HG03565 (cell line): Measurements from ENCODE around the gene ERRFI1.

Experiments used
- ATAC-seq: cut with Tn5 transposase; IDR thresholded peaks from one replicate; pipeline ENCODE4 v1.9.1; 2021; ENCODE audit warnings: mild to moderate bottlenecking, moderate library complexity; ENCODE audit not compliant: unreplicated experiment

The ERRFI1 gene

DNA sequence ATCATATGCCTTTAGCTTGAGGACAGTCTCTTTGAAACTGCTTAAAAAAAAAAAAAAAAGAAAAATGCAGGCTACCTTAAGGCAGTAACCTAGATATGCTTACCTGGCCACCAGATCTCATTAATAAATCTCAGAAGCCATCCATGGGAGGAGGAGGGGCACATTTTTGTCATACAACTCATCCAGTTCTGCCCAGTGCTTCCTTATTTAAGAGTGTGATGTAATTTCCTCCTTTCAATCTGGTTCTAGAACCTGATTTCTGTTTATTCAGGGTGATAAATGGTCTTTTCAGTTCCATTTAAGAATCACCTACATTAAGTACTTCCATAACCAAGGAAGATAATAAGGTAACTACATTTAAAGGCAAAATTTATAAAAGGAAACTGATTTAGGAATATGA is 6.1 kb downstream of the ERRFI1 start:
- ATAC-seq = no peak

DNA sequence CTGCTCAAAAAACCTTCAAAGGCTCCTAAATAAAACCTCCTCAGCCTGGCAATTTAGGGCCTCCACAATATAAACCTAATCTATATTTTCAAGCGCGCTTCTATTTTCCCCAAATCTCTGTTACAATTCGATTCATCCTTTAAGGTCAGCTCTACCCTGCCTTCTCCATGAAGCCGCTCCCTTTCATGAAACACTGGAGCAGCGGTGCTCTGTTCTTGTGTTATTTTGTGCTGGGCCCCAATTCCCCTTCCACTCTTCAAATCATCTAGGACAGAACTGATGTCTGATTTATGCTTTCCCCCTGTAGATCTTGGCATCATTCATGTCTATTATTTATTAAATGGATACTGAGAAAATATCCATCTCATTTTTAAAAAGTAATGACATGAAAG is 6.9 kb downstream of the ERRFI1 start:
- ATAC-seq = no peak

DNA sequence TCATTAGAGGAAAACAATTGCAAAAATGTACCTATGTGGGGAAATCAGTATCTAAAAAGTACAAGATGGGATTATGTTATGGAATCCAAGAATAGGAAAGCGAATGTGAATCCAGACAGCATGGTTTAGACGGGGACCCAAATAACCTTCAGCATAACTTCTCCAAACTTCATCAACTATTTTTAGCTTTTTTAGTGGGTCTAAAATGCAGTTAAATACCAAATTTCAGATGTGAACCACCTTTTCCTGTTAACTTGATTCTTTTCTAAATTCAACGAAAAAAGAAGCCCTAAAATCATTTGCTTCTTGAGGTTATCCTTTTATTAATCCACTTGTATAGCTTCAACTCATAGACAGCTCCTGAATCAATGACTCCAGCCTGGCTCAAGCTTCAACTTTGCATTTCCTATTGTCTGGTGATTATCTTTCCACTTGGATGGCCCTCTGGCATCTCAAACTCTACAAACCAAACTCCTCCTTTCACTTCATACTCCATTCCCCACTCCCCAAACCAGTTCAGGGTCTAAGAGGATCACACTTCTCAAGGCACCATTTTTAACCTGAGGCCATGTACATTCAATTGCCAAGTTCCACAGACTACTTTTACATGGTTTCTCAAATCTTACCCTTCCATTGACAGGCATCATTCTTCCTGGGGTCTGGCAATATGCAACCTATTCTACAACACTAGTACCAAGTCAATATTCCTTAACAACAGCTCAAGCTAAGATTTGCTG is 7.4 kb downstream of the ERRFI1 start:
- ATAC-seq = no peak

DNA sequence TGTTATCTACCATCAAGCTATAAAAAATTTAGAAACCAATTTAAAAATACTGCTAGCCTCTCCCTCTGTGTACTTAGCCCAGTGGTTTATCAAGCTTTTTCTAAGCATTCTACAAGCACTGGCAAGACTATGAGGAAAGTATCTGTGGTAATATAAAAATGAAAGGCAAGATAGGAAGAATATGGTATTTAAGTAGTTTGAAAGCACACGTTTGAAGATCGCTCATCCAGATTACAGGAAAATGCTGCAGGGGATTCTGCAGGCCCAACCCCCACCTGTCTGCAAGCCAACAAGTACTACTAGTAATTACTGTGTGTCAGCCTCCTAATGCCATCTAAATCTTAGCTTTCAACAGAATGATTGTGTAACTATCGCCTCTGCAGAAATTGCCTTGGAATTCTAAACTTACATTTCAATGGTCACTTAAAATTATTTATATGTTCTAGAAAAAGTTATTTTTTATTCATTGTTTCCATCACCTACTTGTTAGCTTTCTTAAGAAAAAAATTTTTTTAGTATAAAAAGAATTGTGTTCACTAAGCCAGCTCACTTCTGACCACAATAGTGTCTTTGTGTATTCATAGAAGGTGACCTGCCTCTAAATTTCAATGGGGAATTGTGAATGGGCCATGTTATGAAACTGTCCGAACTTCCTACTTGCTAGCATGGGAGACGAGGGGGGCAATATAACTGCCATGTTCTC is 8.5 kb downstream of the ERRFI1 start:
- no peak for ATAC-seq

DNA sequence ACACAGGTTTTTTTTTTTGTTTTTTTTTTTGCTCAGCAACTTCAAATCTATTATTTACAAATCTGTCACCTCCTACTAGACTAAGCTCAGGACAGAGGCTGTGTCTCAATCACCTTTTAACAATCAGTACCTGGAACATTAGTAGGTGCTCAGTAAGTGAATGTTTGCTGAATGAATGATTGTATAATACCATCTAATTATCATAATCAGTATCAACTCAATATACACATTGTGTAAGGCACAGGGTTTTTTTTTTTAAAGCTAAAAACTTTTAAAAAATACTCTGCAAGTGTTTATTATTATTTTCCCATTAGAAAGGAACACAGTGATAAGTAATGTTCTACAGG is 9.2 kb downstream of the ERRFI1 start:
- no peak for ATAC-seq

DNA sequence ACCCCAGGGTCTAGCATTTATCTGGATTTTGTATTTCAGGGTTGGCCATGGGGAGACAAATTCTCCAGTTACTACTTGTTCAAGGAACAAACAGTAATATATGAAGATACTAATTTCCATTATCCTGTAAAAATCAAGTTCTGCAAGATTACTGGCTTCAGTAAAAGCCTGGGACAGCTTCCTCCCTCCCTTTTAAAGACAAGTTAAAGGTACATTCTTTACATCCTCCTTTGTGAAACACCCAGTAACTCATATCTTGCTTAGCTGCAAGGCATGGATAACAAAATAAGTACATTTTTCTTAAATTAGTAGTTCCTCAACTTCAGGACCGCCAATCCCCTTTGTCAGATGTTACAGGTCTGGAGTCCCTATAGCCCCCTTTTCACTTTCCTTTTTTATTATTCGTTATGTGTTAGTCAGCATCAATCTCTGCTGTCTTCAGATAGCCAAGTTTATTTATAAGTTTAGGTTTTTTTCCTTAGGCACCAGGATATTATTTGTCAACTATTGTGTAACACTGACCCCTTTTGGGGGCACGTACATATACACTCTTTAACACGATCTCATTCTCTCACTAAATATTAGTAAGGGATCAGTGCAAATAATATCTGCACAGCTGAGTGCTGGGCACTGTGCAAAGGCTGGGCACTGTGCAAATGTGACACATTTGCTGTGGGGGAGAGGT is 9.8 kb downstream of the ERRFI1 start:
- no peak for ATAC-seq

DNA sequence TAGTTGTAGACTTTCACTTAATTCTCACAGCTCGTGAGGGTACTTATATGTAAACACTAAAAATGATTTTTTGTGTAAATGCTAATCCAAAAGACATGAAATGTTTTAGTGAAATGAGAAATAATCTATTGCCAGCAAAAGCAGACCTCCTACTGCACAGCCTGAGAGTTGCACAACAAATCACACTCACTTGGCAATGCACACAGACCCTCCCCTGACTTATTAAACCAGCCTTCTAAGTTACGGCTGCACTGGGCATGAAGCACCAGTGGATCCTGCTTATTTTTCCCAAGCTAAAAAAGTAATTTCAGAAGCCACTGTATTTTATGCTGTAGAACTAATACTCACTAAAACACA is 10.3 kb downstream of the ERRFI1 start:
- no peak for ATAC-seq

DNA sequence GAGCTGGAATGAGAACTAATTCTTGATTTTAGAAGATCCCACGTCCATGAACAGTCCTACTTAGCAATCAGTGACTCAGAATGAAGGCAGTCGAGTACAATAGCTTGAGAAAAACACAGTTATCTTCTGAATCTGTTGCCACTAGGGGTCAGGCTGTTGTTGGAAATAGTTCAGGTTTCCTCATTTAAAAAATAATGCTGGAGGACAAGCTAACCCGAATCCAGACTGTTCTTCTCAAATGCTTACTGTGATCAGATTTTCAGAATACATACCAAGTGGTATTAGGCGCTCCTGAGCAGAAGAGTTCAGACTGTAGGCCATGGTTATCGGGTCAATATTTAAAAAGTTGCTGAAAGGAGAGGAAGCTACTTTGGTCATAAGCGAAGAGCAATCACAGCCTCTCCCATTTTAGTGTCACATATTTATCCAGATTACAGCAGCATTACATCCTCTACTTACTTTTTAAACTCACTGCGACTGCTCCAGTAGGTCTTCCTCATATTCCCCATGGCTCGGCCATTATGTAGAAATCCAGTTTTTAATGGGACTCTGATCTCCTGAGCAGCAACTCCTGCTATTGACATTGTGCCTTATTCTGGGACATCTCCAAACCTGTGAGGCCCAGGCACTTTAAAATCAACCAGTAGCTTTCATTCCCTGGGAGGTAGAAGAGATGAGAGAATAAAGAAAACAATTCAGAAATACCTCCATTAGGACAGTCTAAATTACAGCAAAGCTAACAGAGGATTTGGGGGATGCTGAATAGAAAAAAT is 10.9 kb downstream of the ERRFI1 start:
- no peak for ATAC-seq

DNA sequence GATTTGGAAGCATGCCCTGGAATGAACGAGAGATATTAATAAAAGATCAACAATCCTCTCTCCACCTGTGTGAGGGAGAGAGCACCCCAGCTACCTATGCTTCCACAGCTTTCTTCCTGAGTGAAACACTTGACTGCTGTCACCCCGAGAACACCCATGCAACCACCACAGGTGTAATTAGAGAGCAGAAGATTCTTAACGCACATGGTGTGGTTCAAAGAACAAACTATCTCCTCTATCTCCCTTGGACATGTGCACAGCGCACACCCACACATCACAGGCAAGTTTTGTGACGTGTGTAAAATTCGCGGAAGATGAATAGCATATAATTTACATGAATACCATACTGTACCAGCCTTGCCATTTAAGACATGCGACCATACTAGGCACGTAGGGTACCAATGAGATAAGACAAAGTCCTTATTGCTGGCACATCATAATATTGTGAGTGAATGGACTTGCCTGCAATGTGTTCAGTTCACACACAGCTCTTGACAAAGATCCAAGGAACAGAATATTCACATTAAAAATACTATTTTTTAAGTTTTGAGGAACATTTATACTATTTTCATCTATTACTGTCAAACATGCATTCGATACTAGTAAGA is 11.6 kb downstream of the ERRFI1 start:
- ATAC-seq = no peak

DNA sequence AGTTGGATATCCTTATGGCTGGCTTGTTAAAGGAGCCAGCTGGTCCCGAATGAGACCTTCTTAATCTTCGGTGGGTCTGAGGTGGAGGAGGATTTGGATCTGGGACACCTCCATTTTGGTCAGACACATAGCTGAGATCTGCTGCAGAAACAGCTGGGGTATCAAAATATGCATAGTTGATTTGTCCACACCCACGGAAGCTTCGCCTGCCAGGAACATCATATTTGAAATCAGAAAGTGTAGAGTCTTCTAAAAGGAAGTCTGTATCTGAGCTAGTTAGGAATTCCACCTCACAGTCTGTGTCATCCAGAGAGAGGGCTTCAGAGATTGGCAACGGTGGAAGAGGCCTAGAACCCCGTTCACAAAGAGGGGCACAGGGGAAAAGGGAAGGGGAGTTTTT is 12.3 kb downstream of the ERRFI1 start:
- ATAC-seq = no peak

DNA sequence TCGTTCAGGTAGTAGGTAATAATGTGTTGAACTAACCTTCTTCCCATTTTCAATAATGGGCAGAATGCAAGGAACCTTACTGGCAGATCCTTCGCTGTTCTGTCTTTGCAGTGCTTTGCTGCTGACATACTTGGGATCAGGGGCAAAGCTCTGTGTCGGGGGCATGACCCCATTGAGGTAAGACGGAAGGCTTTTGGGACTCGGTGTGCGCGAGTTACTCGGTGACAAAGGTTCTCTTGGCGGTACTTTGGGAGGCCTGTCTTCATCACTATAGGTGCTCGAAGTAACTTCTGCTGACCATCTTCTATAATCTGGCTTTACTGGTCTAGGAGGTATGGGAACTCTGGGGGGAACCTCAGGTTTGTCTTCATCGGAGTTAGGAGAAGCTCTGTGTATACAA is 12.7 kb downstream of the ERRFI1 start:
- no peak for ATAC-seq

DNA sequence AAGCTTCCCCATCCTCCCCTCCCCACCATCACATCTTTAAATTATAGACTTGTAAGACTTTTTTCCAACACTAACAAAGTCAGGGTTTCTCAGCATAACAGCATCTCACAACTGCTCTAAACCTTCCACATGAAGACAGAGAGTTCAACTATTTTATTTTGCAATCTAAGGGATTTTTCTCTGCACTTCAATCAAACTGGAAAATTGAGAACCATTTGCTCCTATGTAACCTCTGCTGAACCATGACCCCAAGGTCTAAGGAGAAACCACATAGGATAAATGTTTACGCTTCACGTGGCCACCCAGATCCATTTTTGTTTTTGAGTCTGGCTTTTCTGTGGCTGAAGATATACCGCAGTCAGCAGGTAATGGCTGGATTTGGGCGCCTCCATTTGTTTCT is 13.2 kb downstream of the ERRFI1 start:
- no peak for ATAC-seq

DNA sequence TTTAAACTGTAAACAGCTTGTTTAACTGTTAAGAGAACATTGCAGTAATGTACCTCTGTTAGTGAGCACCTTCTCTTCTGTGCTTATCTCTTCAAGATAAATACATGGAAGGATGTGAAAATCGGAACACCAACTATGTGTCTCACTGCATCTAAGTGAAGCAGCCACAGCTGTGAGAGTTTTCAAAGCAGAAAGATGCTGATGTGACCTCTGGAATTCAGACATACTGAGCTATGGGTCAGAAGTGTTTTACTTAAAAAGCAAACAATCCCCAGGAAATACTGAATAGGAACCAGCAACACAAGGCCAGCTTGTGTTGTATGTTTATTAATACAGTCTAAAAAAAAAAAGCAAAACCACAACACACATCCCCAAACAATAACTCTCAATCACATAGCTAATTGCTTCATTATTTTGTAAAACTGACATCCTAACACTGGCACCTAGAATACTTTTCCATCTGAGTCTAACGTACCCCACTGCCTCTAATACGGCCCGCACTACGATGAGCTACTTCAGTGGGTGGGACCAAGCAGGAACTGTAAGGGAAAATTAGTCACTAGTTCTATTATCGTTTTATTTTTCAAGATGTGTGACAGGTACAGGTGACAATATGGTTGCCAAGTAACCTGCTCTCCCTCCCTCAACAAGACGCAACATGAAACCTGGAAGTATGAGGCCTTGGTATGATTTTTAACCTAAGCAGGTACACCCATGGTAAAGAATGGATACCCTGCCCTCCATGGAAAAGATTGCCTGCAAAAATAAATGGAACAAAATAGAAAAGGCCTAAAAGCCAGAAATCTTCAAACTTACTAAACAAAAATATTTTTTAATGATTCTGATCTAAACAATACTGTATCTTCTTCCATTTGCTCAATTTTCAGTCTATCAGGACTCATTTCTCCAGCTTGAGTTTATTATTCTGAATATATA is 13.9 kb downstream of the ERRFI1 start:
- no peak for ATAC-seq

DNA sequence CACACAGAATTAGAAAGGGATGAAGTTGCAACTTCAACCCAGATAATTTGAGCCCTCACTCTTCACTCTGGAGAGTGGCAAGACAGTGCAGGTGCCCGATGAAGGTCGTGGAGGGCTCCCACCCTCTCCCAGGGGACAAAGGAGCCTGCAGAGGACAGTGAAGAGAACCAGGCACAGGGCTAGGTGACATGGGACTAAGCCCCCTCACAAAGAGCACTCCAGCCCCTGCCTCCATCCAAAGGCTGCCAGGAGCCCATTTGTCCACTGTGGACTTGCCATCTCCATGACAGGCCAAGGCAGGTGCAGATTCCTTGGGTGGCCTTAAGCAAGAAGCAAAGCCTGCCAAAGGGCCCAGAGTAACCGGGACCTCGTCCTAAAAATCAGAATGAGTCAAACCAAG is 15.1 kb downstream of the ERRFI1 start:
- ATAC-seq = no peak

DNA sequence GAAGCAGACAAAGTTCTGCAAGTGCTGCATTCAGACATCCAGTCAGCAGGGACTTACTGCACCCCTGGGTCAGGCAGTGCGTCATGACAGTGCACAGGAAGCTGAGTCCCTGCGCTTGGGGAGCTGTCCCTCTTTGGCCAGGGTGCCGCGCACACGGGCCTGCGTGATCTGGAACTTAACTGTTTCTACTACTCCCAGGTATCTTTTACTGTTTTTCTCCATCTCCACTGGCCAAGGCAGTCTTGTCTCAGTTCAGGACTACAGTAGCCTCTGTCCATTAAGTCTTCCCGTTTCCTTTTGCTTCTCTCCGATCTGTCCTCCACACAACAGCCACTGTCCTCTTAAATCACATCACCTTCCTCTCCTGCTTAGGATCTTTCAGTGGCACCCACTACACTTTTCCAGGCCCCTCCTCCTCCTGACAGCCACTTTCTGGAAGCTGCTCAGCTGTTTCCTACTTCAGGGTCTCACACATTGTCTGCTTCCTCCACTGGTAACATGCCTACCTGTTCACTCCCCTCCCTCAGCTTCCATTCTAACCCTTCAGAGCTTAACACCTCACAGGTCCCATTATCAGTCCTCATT is 15.9 kb downstream of the ERRFI1 start:
- no peak for ATAC-seq

DNA sequence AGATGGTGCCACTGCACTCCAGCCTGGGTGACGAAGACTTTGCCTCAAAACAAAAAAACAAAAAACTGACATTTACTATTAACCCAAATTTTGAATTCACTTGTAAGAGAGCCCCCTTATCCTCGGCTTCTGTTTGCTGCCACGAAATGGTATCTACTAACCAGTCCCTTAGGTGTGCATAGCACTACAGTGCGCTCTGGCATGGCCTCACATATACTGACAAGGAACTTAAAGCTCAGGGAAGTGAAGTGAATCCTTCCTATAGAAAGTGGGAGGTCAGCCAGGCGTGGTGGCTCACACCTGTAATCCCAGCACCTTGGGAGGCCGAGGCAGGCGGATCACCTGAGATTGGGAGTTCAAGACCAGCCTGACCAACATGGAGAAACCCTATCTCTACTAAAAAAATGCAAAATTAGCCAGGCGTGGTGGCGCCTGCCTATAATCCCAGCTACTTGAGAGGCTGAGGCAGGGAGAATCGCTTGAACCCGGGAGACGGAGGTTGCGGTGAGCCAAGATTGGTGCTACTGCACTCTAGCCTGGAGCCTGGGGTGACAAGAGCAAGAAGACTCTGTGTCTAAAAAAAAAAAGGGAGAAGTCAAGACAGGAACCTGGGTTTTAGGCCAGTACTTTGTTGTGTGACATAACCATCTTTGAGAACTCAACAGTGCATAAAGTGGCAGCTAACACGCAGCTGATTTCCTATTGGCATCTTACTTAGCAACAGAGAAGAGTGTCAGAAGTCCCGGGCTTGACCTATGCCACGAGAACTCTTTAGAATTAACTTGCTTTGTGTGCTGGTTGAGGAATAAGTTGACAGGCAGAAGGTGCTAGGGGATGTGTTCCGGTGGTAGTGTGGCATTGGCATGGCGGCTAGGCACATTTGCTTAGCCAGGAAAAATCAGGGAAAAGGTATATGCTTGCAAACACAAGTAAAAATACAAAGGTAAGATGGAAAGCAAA is 16.8 kb downstream of the ERRFI1 start:
- no peak for ATAC-seq

DNA sequence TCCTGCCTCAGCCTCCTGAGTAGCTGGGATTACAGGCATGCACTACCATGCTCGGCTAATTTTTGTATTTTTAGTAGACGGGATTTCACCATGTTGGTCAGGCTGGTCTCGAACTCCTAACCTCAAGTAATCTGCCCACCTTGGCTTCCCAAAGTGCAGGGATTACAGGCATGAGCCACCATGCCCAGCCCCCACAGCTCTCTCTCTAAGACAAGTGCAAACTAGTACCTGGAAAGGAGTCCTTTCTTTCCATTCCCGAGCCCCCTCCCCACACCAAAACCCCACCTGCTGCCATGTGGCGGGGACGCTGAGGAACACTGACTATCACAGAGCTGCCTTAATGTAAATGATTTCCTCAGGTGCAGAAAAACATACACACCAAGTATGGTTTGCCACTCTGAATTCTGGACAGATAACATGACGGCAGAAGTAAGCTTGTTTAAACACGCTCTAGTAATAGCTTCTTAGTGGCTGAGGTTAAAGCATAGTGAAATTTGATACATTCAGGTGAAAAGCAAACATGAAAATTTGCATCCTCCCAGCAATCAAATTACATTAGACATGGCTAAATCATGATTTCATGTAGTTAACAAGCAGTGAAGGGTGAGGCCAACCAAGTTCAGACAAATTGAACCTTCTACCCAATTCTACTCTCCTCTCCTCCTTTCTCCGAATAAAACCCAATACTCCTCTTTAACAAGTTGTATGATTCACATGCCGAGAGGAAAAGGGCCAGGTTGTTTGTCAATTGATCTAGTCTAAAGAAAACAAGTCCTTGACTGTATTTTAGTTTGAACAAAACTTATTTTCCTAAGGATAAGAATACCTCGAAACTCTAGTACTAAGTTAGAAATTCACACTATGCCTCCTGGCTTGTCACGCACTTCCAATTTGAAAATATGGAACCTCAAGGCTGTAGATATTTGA is 19.8 kb downstream of the ERRFI1 start:
- no peak for ATAC-seq
